ENCODE data around the gene MYH16. TPM values are rescaled to one million over a fixed set of nuclear protein-coding genes. Genes with fewer than 3 reads are reported as not detected.
"Not testable (repeated sequence)": the region's sequence is repeated elsewhere in the genome, so short reads cannot be mapped to it uniquely, and the experiment has no call there.

Gene MYH16
- total RNA-seq, 1 experiment from 2014 or later = not detected

DNA sequence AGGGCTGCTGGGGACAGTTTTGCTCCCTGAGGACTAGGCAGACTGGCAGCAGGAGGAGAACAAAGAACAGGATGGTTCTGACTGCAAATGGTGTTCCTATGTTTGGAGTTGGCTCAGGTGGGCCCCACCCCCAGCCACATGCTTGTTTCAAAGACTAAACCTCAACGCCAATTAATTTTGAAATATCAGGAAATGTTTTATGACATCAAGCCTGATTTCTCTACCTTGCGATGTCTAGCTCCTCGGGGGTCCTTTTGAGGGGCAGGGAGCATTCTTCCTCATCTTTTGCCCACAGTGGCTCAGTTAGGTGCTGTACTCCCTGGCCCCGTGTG is 4.1 kb upstream of the MYH16 start:
- intact Hi-C loops (cut with micrococcal nuclease; ENCODE audit: unreplicated experiment) = no loop called here
- Mint-ChIP-seq H3K9me3 (ENCODE audit: unreplicated experiment) (peaks cover 9% of the 10 kb centered on the region), H3K27ac (ENCODE audit: unreplicated experiment) (no peak overlapping the region), H3K4me1 (ENCODE audit: low read depth, unreplicated experiment) (no peaks in the 10 kb centered on the region), H3K27me3 (ENCODE audit: insufficient read depth, unreplicated experiment) (no peaks in the 10 kb centered on the region), H3K36me3 (ENCODE audit: insufficient read depth, unreplicated experiment) (no peaks in the 10 kb centered on the region), H3K4me3 (ENCODE audit: unreplicated experiment) (no peak overlapping the region)
- Histone ChIP-seq H3K4me1 (no peaks in the 10 kb centered on the region), H3K4me3 (ENCODE audit: low read depth, low read length) (no peak overlapping the region), H3K27me3 (replicated peaks; ENCODE audit: control insufficient read depth, insufficient read depth, low read length) (no peaks in the 10 kb centered on the region; the same call in 1 of the 2 replicates), H3K9me3 (peaks cover 3% of the 10 kb centered on the region; the same call in 1 of the 2 replicates), H3K36me3 (ENCODE audit: control insufficient read depth, insufficient read depth, low read length) (no peaks in the 10 kb centered on the region)
- CTCF ChIA-PET = no interaction called here
- TF ChIP-seq, protein P1, sequence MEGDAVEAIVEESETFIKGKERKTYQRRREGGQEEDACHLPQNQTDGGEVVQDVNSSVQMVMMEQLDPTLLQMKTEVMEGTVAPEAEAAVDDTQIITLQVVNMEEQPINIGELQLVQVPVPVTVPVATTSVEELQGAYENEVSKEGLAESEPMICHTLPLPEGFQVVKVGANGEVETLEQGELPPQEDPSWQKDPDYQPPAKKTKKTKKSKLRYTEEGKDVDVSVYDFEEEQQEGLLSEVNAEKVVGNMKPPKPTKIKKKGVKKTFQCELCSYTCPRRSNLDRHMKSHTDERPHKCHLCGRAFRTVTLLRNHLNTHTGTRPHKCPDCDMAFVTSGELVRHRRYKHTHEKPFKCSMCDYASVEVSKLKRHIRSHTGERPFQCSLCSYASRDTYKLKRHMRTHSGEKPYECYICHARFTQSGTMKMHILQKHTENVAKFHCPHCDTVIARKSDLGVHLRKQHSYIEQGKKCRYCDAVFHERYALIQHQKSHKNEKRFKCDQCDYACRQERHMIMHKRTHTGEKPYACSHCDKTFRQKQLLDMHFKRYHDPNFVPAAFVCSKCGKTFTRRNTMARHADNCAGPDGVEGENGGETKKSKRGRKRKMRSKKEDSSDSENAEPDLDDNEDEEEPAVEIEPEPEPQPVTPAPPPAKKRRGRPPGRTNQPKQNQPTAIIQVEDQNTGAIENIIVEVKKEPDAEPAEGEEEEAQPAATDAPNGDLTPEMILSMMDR (IDR thresholded peaks at IDR 0.05; ENCODE audit: insufficient read depth in 1 of 2, low read depth in 1 of 2, low read length in 1 of 2, severe bottlenecking in 1 of 2, unreplicated experiment in 1 of 2) = no peak
- POLR2A ChIA-PET = no interaction called here
- DNase-seq = no peak
- no TSS peak for BruUV-seq (replicated peaks)

DNA sequence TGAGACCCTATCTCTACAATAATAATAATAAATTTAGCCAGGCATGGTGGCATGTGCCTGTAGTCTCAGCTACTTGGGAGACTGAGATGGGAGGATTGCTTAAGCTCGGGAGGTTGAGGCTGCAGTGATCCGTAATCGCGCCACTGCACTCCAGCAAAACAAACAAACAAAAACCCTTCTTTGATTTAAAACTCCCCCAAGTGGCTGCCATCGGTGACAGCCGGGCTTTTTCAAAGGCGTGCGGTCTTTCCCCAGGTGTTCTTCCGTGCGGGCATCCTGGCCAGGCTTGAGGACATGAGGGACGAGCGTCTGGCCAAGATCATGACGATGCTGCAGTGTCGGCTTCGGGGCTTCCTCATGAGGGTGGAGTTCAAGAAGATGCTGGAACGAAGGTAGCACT is 1.9 kb upstream of the MYH16 start:
- H3K27me3 ChIP-seq (replicated peaks; ENCODE audit: control insufficient read depth, insufficient read depth, low read length) = no peaks in the 10 kb centered on the region; the same call in 1 of the 2 replicates
- no TSS peak for BruUV-seq (replicated peaks)
- H3K36me3 ChIP-seq (ENCODE audit: control insufficient read depth, insufficient read depth, low read length) = no peaks in the 10 kb centered on the region
- Mint-ChIP-seq H3K27ac (ENCODE audit: unreplicated experiment) (no peak overlapping the region), H3K4me3 (ENCODE audit: unreplicated experiment) (no peak overlapping the region), H3K36me3 (ENCODE audit: insufficient read depth, unreplicated experiment) (no peaks in the 10 kb centered on the region), H3K4me1 (ENCODE audit: low read depth, unreplicated experiment) (no peaks in the 10 kb centered on the region), H3K9me3 (ENCODE audit: unreplicated experiment) (peaks cover 9% of the 10 kb centered on the region), H3K27me3 (ENCODE audit: insufficient read depth, unreplicated experiment) (no peaks in the 10 kb centered on the region)
- ChIA-PET CTCF (no interaction called here), POLR2A (no interaction called here)
- peaks cover 3% of the 10 kb centered on the region; the same call in 1 of the 2 replicates for H3K9me3 ChIP-seq
- TF ChIP-seq, protein P1 (IDR thresholded peaks at IDR 0.05; ENCODE audit: insufficient read depth in 1 of 2, low read depth in 1 of 2, low read length in 1 of 2, severe bottlenecking in 1 of 2, unreplicated experiment in 1 of 2) = peak; percentile 6 to 18
- intact Hi-C loops (cut with micrococcal nuclease; ENCODE audit: unreplicated experiment) = no loop called here
- 0 out of 2 replicates have a peak, but pooled peaks cover 6% of the 10 kb centered on the region for H3K4me1 ChIP-seq
- no peak overlapping the region for H3K4me3 ChIP-seq (ENCODE audit: low read depth, low read length)
- peak in 1 of 2 experiments; percentile 24 for DNase-seq

DNA sequence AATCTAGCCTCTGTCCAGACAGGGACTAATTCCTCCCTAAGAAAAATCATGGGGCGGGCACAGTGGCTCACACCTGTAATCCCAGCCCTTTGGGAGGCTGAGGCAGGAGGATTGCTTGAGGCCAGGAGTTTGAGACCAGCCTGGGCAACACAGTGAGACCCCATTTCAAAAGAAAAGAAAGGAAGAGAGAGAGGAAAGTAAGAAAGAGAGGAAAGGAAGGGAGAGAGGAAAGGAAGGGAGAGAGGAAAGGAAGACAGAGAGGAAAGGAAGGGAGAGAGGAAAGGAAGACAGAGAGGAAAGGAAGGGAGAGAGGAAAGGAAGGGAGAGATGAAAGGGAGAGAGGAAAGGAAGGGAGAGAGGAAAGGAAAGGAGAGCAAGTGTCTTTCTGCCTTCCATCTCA is 922 bp downstream of the MYH16 start:
- POLR2A ChIA-PET; H3K4me3 Mint-ChIP-seq (ENCODE audit: unreplicated experiment); H3K4me3 ChIP-seq (ENCODE audit: low read depth, low read length); H3K9me3 ChIP-seq; H3K9me3 Mint-ChIP-seq (ENCODE audit: unreplicated experiment); BruUV-seq (replicated peaks); H3K27me3 Mint-ChIP-seq (ENCODE audit: insufficient read depth, unreplicated experiment); DNase-seq; H3K36me3 Mint-ChIP-seq (ENCODE audit: insufficient read depth, unreplicated experiment); intact Hi-C loops (cut with micrococcal nuclease; ENCODE audit: unreplicated experiment); H3K4me1 Mint-ChIP-seq (ENCODE audit: low read depth, unreplicated experiment); H3K27me3 ChIP-seq (replicated peaks; ENCODE audit: control insufficient read depth, insufficient read depth, low read length); H3K4me1 ChIP-seq; H3K36me3 ChIP-seq (ENCODE audit: control insufficient read depth, insufficient read depth, low read length); H3K27ac Mint-ChIP-seq (ENCODE audit: unreplicated experiment): not testable (repeated sequence)
- CTCF ChIA-PET = interaction anchor here (0.5 kb wide), 1 partner anchor 127 kb away, joined by 4 read pairs; no protein-coding TSS in a partner anchor

DNA sequence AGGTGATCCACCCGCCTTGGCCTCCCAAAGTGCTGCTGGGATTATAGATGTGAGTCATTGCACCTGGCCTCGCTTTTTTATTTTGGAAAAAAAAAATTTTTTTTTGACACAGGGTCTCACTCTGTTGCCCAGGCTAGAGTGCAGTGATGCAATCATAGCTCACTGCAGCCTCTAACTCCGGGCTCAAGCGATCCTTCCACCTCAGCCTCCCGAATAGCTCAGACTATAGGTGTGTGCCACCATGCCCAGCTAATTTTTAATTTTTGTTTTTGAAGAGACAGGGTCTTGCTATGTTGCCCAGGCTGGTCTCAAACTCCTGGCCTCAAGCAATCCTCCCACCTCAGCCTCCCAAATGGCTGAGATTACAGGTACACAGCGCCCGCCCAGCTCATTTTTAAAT is 2.3 kb downstream of the MYH16 start:
- H3K27me3 ChIP-seq (replicated peaks; ENCODE audit: control insufficient read depth, insufficient read depth, low read length); H3K9me3 ChIP-seq; DNase-seq; BruUV-seq (replicated peaks); H3K4me3 ChIP-seq (ENCODE audit: low read depth, low read length); H3K4me1 Mint-ChIP-seq (ENCODE audit: low read depth, unreplicated experiment); H3K36me3 Mint-ChIP-seq (ENCODE audit: insufficient read depth, unreplicated experiment); intact Hi-C loops (cut with micrococcal nuclease; ENCODE audit: unreplicated experiment); H3K4me3 Mint-ChIP-seq (ENCODE audit: unreplicated experiment); H3K4me1 ChIP-seq; H3K27ac Mint-ChIP-seq (ENCODE audit: unreplicated experiment); H3K27me3 Mint-ChIP-seq (ENCODE audit: insufficient read depth, unreplicated experiment); H3K9me3 Mint-ChIP-seq (ENCODE audit: unreplicated experiment); POLR2A ChIA-PET; H3K36me3 ChIP-seq (ENCODE audit: control insufficient read depth, insufficient read depth, low read length): not testable (repeated sequence)
- CTCF ChIA-PET = interaction anchor here (0.6 to 0.7 kb wide), 2 partner anchors 147 to 248 kb away, joined by 4 to 6 read pairs; no protein-coding TSS in a partner anchor
